GM21381 (cell line): Measurements from ENCODE around the gene KLRG1.

Experiments
- ATAC-seq: cut with Tn5 transposase; IDR thresholded peaks from one replicate; pipeline ENCODE4 v1.9.1; 2021; ENCODE audit warnings: mild to moderate bottlenecking, moderate library complexity; ENCODE audit not compliant: unreplicated experiment

The KLRG1 gene

DNA sequence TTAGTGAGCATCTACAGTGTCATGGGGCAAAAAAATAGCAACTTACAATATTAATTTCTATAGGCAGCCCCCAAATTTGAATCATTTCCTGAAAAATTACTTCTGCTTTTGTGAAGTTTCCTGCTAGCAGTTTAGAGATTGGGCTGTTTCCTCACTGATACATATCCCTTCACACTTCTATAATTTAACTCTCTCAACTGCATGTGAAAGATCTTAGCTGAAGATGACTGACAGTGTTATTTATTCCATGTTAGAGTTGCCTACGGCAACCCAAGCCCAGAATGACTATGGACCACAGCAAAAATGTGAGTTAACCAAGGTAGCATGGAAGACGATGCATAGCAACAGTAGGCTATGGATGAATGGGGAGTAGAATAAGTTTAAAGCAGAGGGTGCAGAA lies at the start of gene KLRG1:
Gene KLRG1, plus strand, starts transcription at position 134 of the 400 bp plus-strand sequence. Its CDS starts 90 bp downstream, at position 224.
- no peak for ATAC-seq

GRCh38 chr12:8941691-8942478 lies 47.5 kb upstream of the KLRG1 start:
- ATAC-seq: no peak

GRCh38 chr12:8943565-8944186 lies 45.7 kb upstream of the KLRG1 start:
- no peak for ATAC-seq

DNA sequence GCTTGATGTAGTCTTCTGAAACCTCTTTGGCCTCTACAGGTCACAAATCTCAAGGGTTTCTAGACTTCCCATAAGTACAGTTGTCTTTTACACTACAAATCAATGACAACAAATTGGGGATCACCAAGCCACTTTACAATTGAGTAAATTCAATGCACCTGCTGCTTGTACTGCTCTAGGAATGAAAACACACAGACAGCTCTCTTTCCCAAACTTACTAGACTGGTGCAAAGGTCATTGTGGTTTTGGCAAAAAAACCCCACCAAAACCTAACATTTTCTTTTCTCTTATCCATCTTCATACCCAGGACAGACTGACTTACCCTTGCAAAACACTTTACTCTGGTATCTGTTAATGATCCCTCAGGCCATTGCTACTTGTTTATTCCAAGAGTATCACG lies 42.6 kb upstream of the KLRG1 start:
- ATAC-seq: no peak

DNA sequence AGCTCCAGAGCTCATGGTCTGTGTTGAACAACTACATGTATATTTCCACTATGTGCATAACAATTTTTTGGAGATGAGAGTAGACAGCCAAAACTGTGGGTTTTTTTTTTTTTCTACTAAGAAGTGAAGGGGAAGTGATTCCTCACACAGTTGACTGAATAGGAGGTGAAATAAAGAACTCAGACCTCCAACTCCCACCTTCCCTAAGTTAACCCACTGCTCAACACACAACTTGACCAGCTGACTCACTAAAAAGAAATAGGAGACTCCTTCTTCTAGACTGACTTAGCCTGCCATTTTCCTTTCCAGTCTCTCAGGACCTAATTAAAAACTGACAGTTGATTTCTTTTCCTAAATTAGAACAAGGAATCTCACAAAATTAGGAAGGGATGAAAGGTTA lies 41.6 kb upstream of the KLRG1 start:
- no peak for ATAC-seq

GRCh38 chr12:8948701-8949341 lies 40.5 kb upstream of the KLRG1 start:
- no peak for ATAC-seq

DNA sequence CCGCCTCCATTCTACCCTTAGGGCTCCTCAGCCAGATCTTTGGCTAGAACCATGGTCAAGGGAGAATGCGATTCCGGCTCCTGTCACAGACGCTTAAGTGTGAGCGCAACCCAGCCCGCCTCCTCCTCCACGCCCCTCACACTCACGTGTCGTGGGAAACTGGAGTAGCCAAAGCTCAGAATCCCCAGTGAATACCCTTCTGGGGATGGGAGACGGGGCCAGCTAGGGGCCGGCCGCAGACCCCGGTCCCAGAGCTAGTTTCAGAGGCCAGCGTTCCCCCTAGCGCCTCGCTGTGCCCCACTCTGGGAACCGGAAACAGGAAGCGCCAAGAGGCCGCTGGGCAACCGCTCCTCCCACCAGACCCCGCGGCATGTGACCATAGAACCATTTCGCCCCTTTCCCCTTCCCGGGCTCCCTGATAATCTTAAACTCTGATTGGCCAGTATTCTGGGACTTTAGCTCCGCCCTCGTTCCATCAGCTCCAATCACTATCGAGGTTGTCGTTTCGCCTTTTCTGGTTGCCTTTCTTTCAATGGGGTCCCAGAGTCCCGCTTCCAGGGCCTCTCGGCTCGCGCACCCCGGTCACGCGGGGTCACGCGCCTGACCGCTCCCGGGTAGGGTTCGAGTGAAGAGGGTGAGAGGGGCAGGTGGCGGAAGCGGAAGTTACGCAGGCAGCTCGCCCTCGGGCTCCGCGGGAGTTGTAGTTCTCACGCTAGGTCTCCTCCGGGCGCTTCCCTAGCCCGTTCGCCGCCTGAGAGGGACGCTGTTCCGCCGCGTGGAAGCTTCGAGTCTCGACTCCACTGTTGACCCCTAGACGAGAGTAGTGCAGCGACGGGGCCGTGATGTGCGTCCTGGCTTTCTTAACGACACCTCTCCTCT lies 39.8 kb upstream of the KLRG1 start, which contains the start of gene M6PR:
Gene M6PR, minus strand, starts transcription at position 304 of the 879 bp plus-strand sequence. CDS start 3,241 bp downstream, outside the sequence.
- peak; percentile 80 for ATAC-seq

DNA sequence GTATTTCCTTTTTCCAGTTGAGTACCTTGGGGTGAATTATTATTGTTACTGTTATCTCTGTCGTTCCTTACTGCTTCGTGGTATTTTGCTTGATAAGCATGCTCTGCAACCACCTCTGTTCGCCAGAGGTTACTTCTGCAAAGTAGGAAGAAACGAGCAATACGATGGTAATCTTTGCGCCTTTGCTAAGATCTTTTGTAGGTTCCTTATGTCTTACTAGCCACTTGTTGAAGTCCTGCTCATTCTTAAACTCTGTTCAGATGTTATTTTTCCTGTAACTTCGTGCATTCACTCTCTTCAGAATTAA lies 39.2 kb upstream of the KLRG1 start:
- ATAC-seq: peak; percentile 5

DNA sequence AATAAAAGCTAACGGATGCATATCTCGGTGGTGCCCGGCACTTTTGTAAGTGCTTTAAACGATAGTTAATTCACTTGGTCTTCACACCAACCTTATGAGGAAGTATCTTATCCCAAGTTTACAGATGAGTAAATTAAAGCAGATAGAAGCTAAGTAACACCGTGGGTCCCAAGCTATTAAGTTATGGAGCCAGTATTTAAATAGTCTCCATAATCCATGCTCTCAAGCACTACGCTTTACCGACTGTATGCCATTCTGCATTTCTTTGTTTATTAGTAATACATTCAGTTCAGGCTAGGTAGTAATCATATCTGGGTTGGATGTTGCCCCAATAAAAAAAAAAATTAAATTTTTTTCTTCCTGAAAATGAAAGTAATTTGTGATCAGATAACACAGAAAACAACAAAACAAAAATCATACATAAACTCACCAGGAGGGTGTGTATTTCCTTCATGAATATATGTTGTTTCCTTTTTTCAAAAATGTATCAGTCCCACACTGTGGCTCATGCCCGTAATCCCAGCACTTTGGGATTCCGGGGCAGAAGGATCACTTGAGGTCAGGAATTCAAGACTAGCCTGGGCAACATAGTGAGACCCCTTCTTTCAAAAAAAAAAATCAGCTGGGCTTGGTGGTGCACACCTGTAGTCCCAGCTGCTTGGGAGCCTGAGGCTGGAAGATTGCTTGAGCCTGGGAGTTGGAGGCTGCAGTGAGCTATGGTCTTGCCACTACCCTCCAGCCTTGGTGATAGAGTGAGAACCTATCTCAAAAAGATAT lies 38.5 kb upstream of the KLRG1 start:
- ATAC-seq: no peak

- no peak for ATAC-seq
Observed at GRCh38 chr12:8951744-8952143, 37.6 kb upstream of the KLRG1 start.

GRCh38 chr12:8953773-8954402 lies 35.5 kb upstream of the KLRG1 start:
- no peak for ATAC-seq

DNA sequence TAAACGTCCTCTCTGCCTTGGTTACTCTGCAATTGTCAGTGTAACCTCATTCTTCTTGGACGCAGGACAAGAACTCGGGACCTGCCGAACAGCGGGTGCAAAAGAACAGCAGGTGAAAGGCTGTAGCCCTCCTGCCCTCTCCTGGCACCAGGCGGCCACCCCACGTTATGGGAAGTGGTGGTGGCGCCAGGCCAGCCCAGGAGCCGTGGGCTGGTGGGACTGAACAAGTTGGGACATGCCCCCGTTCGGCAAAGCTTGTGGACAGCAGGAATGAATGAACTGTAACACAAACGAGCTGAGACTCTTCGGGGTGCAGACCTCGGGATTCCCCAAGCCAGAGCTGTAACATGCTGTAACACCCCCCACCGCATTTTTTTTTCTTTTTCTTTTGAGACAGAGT lies 33.3 kb upstream of the KLRG1 start:
- ATAC-seq: no peak

- no peak for ATAC-seq
Observed at GRCh38 chr12:8956772-8957171, 32.6 kb upstream of the KLRG1 start.

- no peak for ATAC-seq
Observed at GRCh38 chr12:8957561-8957960, 31.8 kb upstream of the KLRG1 start.

DNA sequence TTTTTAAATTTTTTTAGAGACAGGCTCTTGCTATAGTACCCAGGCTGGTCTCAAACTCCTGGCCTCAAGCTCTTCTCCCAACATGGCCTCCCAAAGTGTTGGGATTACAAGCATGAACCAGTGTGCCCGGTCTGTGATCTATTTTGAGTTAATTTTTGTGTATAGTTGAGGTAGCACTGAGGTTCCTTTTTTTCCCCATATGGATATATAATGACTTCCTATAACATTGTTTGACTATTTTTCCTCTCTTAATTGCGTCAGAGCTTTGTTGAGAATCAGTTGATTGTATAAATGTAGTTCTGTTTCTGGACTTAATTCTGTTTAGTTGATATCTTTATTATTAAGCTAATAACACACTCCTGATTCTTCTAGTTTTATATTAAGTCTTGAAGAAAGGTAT lies 31.3 kb upstream of the KLRG1 start:
- no peak for ATAC-seq

DNA sequence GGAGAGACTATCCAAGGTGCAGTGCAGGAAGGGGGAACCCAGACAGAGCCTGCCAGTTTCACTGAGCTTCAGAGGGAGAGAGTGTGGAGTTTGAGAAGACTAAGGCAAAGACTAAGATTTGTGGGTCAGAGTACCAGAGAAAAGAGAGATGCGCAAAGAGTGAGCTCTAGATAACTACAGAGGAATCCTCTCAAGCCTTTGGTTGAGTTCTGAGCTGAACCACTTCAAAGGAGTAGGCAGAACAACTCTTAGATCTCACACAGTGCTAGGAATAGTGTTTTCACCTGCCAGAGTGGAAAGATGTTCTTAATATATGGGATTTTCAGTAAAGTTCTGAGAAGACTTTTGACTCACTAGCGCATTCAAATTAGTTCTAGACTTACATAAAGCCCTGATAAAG lies 29.2 kb upstream of the KLRG1 start:
- ATAC-seq: no peak

DNA sequence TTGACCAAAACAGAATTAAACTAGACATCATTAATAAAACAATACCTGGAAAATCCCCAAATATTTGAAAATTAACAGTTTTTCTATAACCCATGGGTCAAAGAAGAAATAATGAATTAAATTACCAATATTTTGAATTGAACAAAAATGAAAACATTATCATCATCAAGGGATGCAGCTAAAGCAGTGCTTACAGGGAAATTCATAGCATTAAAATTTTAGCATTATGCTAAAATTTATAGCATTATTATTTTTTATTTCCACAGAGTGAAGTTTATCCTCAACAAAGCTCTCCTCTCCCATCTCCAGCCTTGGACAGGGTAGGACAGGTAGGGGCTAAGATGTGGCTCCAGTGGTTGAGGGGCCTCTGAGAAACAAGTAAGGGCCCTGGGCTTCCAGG lies 20.6 kb upstream of the KLRG1 start:
- no peak for ATAC-seq

GRCh38 chr12:8969861-8970411 lies 19.4 kb upstream of the KLRG1 start:
- ATAC-seq: no peak

- no peak for ATAC-seq
Observed at GRCh38 chr12:8970432-8970831, 18.9 kb upstream of the KLRG1 start.

- no peak for ATAC-seq
Observed at GRCh38 chr12:8980137-8980536, 9.2 kb upstream of the KLRG1 start.
